ENCODE measurements around the gene CNTN3. TPM values are rescaled to one million over a fixed set of nuclear protein-coding genes. Genes with fewer than 3 reads are reported as not detected.
A peak's percentile ranks its signal among the peaks of the same experiment; 100 is the strongest.

CNTN3 gene
- total and polyA plus RNA-seq, 9 donors, result 0.68 to 12.6 (median 2.2) TPM

- DNase-seq, result no peak
- intact Hi-C loops (cut with DNase I), result no loop called here
- no peak overlapping the region for H3K27ac ChIP-seq
- TF ChIP-seq EP300 (IDR thresholded peaks at IDR 0.05) (no peak), POLR2A (IDR thresholded peaks at IDR 0.05) (no peak)
- TF ChIP-seq, protein P1, sequence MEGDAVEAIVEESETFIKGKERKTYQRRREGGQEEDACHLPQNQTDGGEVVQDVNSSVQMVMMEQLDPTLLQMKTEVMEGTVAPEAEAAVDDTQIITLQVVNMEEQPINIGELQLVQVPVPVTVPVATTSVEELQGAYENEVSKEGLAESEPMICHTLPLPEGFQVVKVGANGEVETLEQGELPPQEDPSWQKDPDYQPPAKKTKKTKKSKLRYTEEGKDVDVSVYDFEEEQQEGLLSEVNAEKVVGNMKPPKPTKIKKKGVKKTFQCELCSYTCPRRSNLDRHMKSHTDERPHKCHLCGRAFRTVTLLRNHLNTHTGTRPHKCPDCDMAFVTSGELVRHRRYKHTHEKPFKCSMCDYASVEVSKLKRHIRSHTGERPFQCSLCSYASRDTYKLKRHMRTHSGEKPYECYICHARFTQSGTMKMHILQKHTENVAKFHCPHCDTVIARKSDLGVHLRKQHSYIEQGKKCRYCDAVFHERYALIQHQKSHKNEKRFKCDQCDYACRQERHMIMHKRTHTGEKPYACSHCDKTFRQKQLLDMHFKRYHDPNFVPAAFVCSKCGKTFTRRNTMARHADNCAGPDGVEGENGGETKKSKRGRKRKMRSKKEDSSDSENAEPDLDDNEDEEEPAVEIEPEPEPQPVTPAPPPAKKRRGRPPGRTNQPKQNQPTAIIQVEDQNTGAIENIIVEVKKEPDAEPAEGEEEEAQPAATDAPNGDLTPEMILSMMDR (IDR thresholded peaks at IDR 0.05), result no peak
- no peaks in the 10 kb centered on the region for H3K4me1 ChIP-seq (ENCODE audit: insufficient read depth)
- H3K4me3 ChIP-seq, result no peak overlapping the region
- H3K27me3 ChIP-seq, result no peaks in the 10 kb centered on the region
- H3K9me3 ChIP-seq, result no peaks in the 10 kb centered on the region
- no peaks in the 10 kb centered on the region for H3K36me3 ChIP-seq
These were observed 8.9 kb upstream of the CNTN3 start for GRCh38 chr3:74623261-74623836.

- Histone ChIP-seq H3K27ac (no peak overlapping the region), H3K4me3 (no peak overlapping the region), H3K9me3 (no peaks in the 10 kb centered on the region), H3K27me3 (no peaks in the 10 kb centered on the region), H3K36me3 (no peaks in the 10 kb centered on the region), H3K4me1 (ENCODE audit: insufficient read depth) (no peaks in the 10 kb centered on the region)
- 84 to 94% (median 86%) methylated on average over 1 of the region's 1 CpG for WGBS, 3 donors
- no peak for DNase-seq
- intact Hi-C loops (cut with DNase I), result no loop called here
- TF ChIP-seq, protein P1 (IDR thresholded peaks at IDR 0.05), result no peak
- TF ChIP-seq EP300 (IDR thresholded peaks at IDR 0.05), result no peak
- TF ChIP-seq POLR2A (IDR thresholded peaks at IDR 0.05), result no peak
These were observed 7.1 kb upstream of the CNTN3 start for GRCh38 chr3:74621581-74621980.

DNA sequence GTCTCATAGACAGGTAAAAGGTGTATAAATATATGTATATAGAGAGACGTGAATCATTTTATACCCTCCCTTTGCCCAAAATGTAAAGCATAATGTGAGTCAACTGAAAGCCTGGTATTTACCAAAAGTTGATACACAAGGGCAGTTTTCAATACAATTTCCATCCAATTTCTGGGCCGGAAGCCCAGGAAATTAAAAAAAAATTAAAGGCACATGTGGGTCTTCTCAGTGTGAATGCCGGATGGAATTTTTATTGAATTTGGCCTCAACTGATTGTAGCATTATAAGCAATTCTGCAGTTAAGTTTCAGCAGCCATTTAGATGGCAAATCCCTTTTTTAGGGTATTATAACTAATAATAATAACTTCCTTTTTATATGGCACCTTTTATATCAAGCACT is 3.3 kb upstream of the CNTN3 start:
- 24 to 29% (median 25%) methylated on average over 3 of the region's 3 CpGs for WGBS, 3 donors
- no peak for DNase-seq
- Histone ChIP-seq H3K36me3 (no peaks in the 10 kb centered on the region), H3K27ac (no peak overlapping the region), H3K27me3 (no peaks in the 10 kb centered on the region), H3K4me3 (no peak overlapping the region), H3K4me1 (ENCODE audit: insufficient read depth) (no peaks in the 10 kb centered on the region), H3K9me3 (no peaks in the 10 kb centered on the region)
- intact Hi-C loops (cut with DNase I), result no loop called here
- TF ChIP-seq, protein P1 (IDR thresholded peaks at IDR 0.05), result no peak
- TF ChIP-seq EP300 (IDR thresholded peaks at IDR 0.05), result no peak
- TF ChIP-seq POLR2A (IDR thresholded peaks at IDR 0.05), result no peak

DNA sequence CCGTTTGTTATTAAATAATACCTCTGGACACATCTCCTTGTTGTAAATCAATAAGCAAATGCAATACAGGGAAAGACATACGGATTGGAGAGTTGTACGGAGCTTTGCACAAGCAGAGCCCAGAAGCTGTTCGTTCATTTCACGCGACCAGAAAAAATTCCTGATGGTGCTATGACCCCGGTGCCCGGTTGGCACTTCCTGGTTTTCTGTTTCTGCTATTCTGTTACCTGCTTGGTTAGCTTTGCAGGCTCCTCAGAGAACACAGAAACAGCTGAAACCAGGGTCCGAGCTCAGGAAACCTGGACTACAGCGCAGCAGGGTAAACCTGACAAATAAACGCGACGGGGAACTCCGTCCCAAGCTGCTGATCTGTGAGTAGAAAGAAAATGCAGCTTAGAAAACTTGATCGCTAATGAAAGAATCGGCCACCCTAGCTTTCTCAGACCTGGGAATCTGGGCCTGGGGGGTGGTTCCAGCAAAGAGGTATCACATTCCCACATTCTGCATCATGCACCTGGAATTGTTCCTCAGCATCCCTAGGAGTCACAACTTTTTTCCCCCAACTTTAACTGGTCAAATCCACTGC is 845 bp downstream of the CNTN3 start:
- Histone ChIP-seq H3K4me1 (ENCODE audit: insufficient read depth) (no peaks in the 10 kb centered on the region), H3K27ac (no peak overlapping the region), H3K36me3 (no peaks in the 10 kb centered on the region), H3K27me3 (no peaks in the 10 kb centered on the region), H3K9me3 (no peaks in the 10 kb centered on the region), H3K4me3 (peak overlapping the region; percentile 33)
- 8 to 24% (median 15%) methylated on average over 16 of the region's 16 CpGs for WGBS, 3 donors
- intact Hi-C loops (cut with DNase I), result no loop called here
- TF ChIP-seq EP300 (IDR thresholded peaks at IDR 0.05), result no peak
- no peak for TF ChIP-seq POLR2A (IDR thresholded peaks at IDR 0.05)
- TF ChIP-seq, protein P1 (IDR thresholded peaks at IDR 0.05), result no peak
- DNase-seq, result no peak
